K562 (cell line): ENCODE measurements around the gene KMT2E. TPM values are rescaled to one million over a fixed set of nuclear protein-coding genes. Genes with fewer than 3 reads are reported as not detected.
A peak's percentile ranks its signal among the peaks of the same experiment; 100 is the strongest.

Experiments used
- BCLAF1 ChIP-seq, 2 experiments: fragments of 450-650 bp in 1 of 2; IDR thresholded peaks; 2 replicates each; pipeline ENCODE4 v1.6.1; 2011 to 2017; ENCODE audit warnings: low read depth in 2 of 2, antibody characterized with exemption in 1 of 2, borderline replicate concordance in 1 of 2, low read length in 1 of 2, mild to moderate bottlenecking in 1 of 2, mixed read lengths in 1 of 2; ENCODE audit not compliant: control insufficient read depth in 1 of 2
- CAMTA2 ChIP-seq: fragments of 250-450 bp; sonication (Bioruptor Pico); conservative IDR thresholded peaks from 2 replicates; pipeline ENCODE4 v1.5.1; 2022
- CREBBP ChIP-seq: IDR thresholded peaks from one replicate; pipeline ENCODE4 v1.6.1; 2012; ENCODE audit warnings: low read depth, mild to moderate bottlenecking, control low read depth, inconsistent platforms, low read length
- E2F8 ChIP-seq: fragments of 450-650 bp; IDR thresholded peaks from 2 replicates; pipeline ENCODE4 v1.7.1; 2018; ENCODE audit warnings: mild to moderate bottlenecking, low read depth; ENCODE audit not compliant: partially characterized antibody
- FIP1L1 ChIP-seq: fragments of 200-400 bp; formaldehyde crosslinking; IDR thresholded peaks from 2 replicates; pipeline ENCODE4 v1.6.1; 2018; ENCODE audit warnings: mild to moderate bottlenecking, low read depth, low read length; ENCODE audit not compliant: poor library complexity, severe bottlenecking
- FOXP1 ChIP-seq: sonication (generic); formaldehyde crosslinking; IDR thresholded peaks from 2 replicates; pipeline ENCODE4 v1.8.0; 2022; ENCODE audit warnings: mild to moderate bottlenecking, missing genetic modification reagents
- HSF4 ChIP-seq: fragments of 250-450 bp; sonication (Bioruptor Pico); IDR thresholded peaks from 2 replicates; pipeline ENCODE4 v2.1.2; 2022; ENCODE audit warnings: mild to moderate bottlenecking, moderate library complexity, borderline replicate concordance
- MAX ChIP-seq: sonication (generic); formaldehyde crosslinking; IDR thresholded peaks from 2 replicates; pipeline ENCODE4 v1.9.0; 2022; ENCODE audit warnings: mild to moderate bottlenecking, missing genetic modification reagents
- MYC ChIP-seq, 2 experiments: fragments of 250-450 bp in 1 of 2; sonication (Bioruptor Pico) in 1 of 2; IDR thresholded peaks; 2 replicates each; pipeline versions ENCODE4 v1.5.1 to v1.6.1; 2012 to 2021; ENCODE audit warnings: low read depth in 2 of 2, borderline replicate concordance in 1 of 2, improper control_type of control experiment in 1 of 2, low read length in 1 of 2, mild to moderate bottlenecking in 1 of 2, moderate library complexity in 1 of 2
- PHF20 ChIP-seq: fragments of 450-650 bp; IDR thresholded peaks from 2 replicates; pipeline ENCODE4 v1.6.1; 2018; ENCODE audit not compliant: partially characterized antibody
- SNRNP70 ChIP-seq: fragments of 200-400 bp; formaldehyde crosslinking; optimal IDR thresholded peaks from 2 replicates; pipeline ENCODE3; 2017; ENCODE audit warnings: low read depth, low read length
- TEAD4 ChIP-seq, 2 experiments: sonication (generic) in 1 of 2; formaldehyde crosslinking in 1 of 2; IDR thresholded peaks; 2 replicates each; pipeline versions ENCODE4 v1.6.1 to v1.8.0; 2012 to 2022; ENCODE audit warnings: borderline replicate concordance in 1 of 2, inconsistent platforms in 1 of 2, low read length in 1 of 2, mild to moderate bottlenecking in 1 of 2, missing genetic modification reagents in 1 of 2
- ZFP91 ChIP-seq: sonication (generic); formaldehyde crosslinking; IDR thresholded peaks from 2 replicates; pipeline ENCODE4 v1.8.0; 2022; ENCODE audit warnings: mild to moderate bottlenecking, missing genetic modification reagents
- ZNF23 ChIP-seq: fragments of 250-450 bp; sonication (Bioruptor Pico); IDR thresholded peaks from 2 replicates; pipeline ENCODE4 v1.4.0; 2020; ENCODE audit warnings: mild to moderate bottlenecking
- ZNF253 ChIP-seq: fragments of 250-450 bp; sonication (Bioruptor Pico); conservative IDR thresholded peaks from 2 replicates; pipeline ENCODE4 v1.6.1; 2021; ENCODE audit warnings: mild to moderate bottlenecking
- ZNF280B ChIP-seq: fragments of 250-450 bp; sonication (Bioruptor Pico); IDR thresholded peaks from 2 replicates; pipeline ENCODE4 v1.5.1; 2021; ENCODE audit warnings: mild to moderate bottlenecking
- polyA plus RNA-seq, 8 experiments: library from polyadenylated mRNA; depleted of rRNA in 4 of 8; stranded (reverse) in 5 of 8; unstranded in 3 of 8; fragments of >200 nt; fragmentation: Nextera tagmentation in 2 of 8; fragmentation: Illumina TruSeq in 1 of 8; extraction: Ambion mirVana in 2 of 8; extraction: Trizol in 1 of 8; gene quantifications; 2 replicates each; pipeline versions ENCODE4 v1.2.1 to v1.2.3, GENCODE V29; 2011 to 2014; ENCODE audit warnings: inconsistent platforms in 1 of 8, missing spikeins in 1 of 8
- total RNA-seq, 7 experiments: library from RNA; depleted of rRNA in 6 of 7; stranded (reverse); fragments of >200 nt in 6 of 7; fragmentation: Illumina TruSeq in 2 of 7; extraction: Trizol in 2 of 7; gene quantifications; 2 replicates each; pipeline versions ENCODE4 v1.2.1 to v1.2.3, GENCODE V29; 2011 to 2021; ENCODE audit warnings: low replicate concordance in 1 of 7

KMT2E gene
- total and polyA plus RNA-seq, 9 of the 15 experiments (the other 6 are each of a cell fraction or from before 2014, with no cell fraction given): 8.9 to 55.3 (median 38.1) TPM

- no peak for TF ChIP-seq ZFP91 (CRISPR knock-in tag)
- TF ChIP-seq ZNF280B (CRISPR knock-in tag): no peak
- peak in 1 of 2 experiments; percentile 92; a peak in 2 of 4 replicates for TF ChIP-seq BCLAF1 (IDR thresholded peaks at IDR 0.05; ENCODE audit: borderline replicate concordance in 1 of 2, control insufficient read depth in 1 of 2, low read depth in 2 of 2, low read length in 1 of 2)
- TF ChIP-seq FIP1L1: peak; percentile 98
- TF ChIP-seq ZNF23 (CRISPR knock-in tag): peak; percentile 94
- TF ChIP-seq CREBBP: no peak
- peak; percentile 95 for TF ChIP-seq TEAD4 (IDR thresholded peaks at IDR 0.05; ENCODE audit: low read length)
- TF ChIP-seq TEAD4 (CRISPR knock-in tag; IDR thresholded peaks at IDR 0.05; ENCODE audit: borderline replicate concordance): peak; percentile 98
- TF ChIP-seq SNRNP70: peak; percentile 80
- 0 out of 2 replicates have a peak, but pooled peaks have one; percentile 23 for TF ChIP-seq CAMTA2 (CRISPR knock-in tag)
- TF ChIP-seq ZNF253 (CRISPR knock-in tag): no peak; the same call in 1 of the 2 replicates
- TF ChIP-seq MYC (IDR thresholded peaks at IDR 0.05; ENCODE audit: low read depth, low read length): peak; percentile 99
- TF ChIP-seq MYC (CRISPR knock-in tag; IDR thresholded peaks at IDR 0.05; ENCODE audit: borderline replicate concordance, low read depth): peak; percentile 84; the same call in 1 of the 2 replicates
- TF ChIP-seq FOXP1 (CRISPR knock-in tag): peak; percentile 92
- TF ChIP-seq HSF4: 0 out of 2 replicates have a peak, but pooled peaks have one; percentile 6
- peak; percentile 66 for TF ChIP-seq PHF20
- peak; percentile 94 for TF ChIP-seq MAX (CRISPR knock-in tag)
- peak; percentile 93 for TF ChIP-seq E2F8
Observed at GRCh38 chr7:105012503-105013220, 1.3 kb upstream of the KMT2E start (continued).
